GM12878 (cell line): Measurements from ENCODE around the gene LY9.

Experiments used
- GABPA ChIP-seq: IDR thresholded peaks from 2 replicates; pipeline ENCODE4 v1.6.1; 2014; ENCODE audit warnings: antibody characterized with exemption, low read depth, mild to moderate bottlenecking, inconsistent platforms
- KDM1A ChIP-seq: fragments of 200-600 bp; sonication (generic); IDR thresholded peaks from 2 replicates; pipeline ENCODE4 v1.6.1; 2016; ENCODE audit warnings: borderline replicate concordance
- MAX ChIP-seq: IDR thresholded peaks from 2 replicates; pipeline ENCODE4 v1.6.1; 2012; ENCODE audit warnings: low read depth, low read length, improper control_type of control experiment

- TF ChIP-seq KDM1A, result no peak
- TF ChIP-seq MAX, result no peak
- TF ChIP-seq GABPA, result no peak
These were observed 15.2 kb downstream of the LY9 start for GRCh38 chr1:160811147-160811546.
